ENCODE results near the gene SEZ6L2.
"Not testable (repeated sequence)": the region's sequence is repeated elsewhere in the genome, so short reads cannot be mapped to it uniquely, and the experiment has no call there.

The SEZ6L2 gene

GRCh38 chr16:29898135-29898803, 1.1 kb downstream of the SEZ6L2 start:
- H3K9me3 ChIP-seq (ENCODE audit: control insufficient read depth in 1 of 2, low read length in 2 of 2): no peaks in the 10 kb centered on the region
- peaks cover 13% of the 10 kb centered on the region for H3K27me3 ChIP-seq (ENCODE audit: low read depth, low read length)
- H3K27ac ChIP-seq (ENCODE audit: low read length): no peak overlapping the region
- H3K4me1 ChIP-seq (ENCODE audit: control insufficient read depth in 1 of 2, insufficient read depth in 2 of 2, low read length in 2 of 2): peaks cover 0 to 17% of the 10 kb centered on the region in 2 donors
- H3K4me3 ChIP-seq (ENCODE audit: low read depth in 1 of 2, low read length in 2 of 2): no peak overlapping the region
- no peaks in the 10 kb centered on the region for H3K36me3 ChIP-seq (ENCODE audit: control insufficient read depth in 1 of 2, insufficient read depth in 2 of 2, low read length in 2 of 2)

GRCh38 chr16:29897333-29897732, 2.0 kb downstream of the SEZ6L2 start:
- H3K27me3 ChIP-seq (ENCODE audit: low read depth, low read length): peaks cover 13% of the 10 kb centered on the region
- H3K4me3 ChIP-seq (ENCODE audit: low read depth in 1 of 2, low read length in 2 of 2): no peak overlapping the region
- H3K27ac ChIP-seq (ENCODE audit: low read length): no peak overlapping the region
- H3K4me1 ChIP-seq (ENCODE audit: control insufficient read depth in 1 of 2, insufficient read depth in 2 of 2, low read length in 2 of 2): peaks cover 0 to 17% of the 10 kb centered on the region in 2 donors
- no peaks in the 10 kb centered on the region for H3K36me3 ChIP-seq (ENCODE audit: control insufficient read depth in 1 of 2, insufficient read depth in 2 of 2, low read length in 2 of 2)
- H3K9me3 ChIP-seq (ENCODE audit: control insufficient read depth in 1 of 2, low read length in 2 of 2): no peaks in the 10 kb centered on the region

GRCh38 chr16:29896841-29897240, 2.5 kb downstream of the SEZ6L2 start:
- Histone ChIP-seq H3K36me3 (ENCODE audit: control insufficient read depth in 1 of 2, insufficient read depth in 2 of 2, low read length in 2 of 2) (no peaks in the 10 kb centered on the region), H3K9me3 (ENCODE audit: control insufficient read depth in 1 of 2, low read length in 2 of 2) (no peaks in the 10 kb centered on the region), H3K4me3 (ENCODE audit: low read depth in 1 of 2, low read length in 2 of 2) (no peak overlapping the region), H3K27me3 (ENCODE audit: low read depth, low read length) (peaks cover 13% of the 10 kb centered on the region), H3K4me1 (ENCODE audit: control insufficient read depth in 1 of 2, insufficient read depth in 2 of 2, low read length in 2 of 2) (peaks cover 0 to 17% of the 10 kb centered on the region in 2 donors), H3K27ac (ENCODE audit: low read length) (no peak overlapping the region)

- H3K4me3 ChIP-seq (ENCODE audit: low read depth in 1 of 2, low read length in 2 of 2): no peak overlapping the region
- peaks cover 13% of the 10 kb centered on the region for H3K27me3 ChIP-seq (ENCODE audit: low read depth, low read length)
- no peaks in the 10 kb centered on the region for H3K36me3 ChIP-seq (ENCODE audit: control insufficient read depth in 1 of 2, insufficient read depth in 2 of 2, low read length in 2 of 2)
- H3K4me1 ChIP-seq (ENCODE audit: control insufficient read depth in 1 of 2, insufficient read depth in 2 of 2, low read length in 2 of 2): peaks cover 0 to 8% of the 10 kb centered on the region in 2 donors
- no peak overlapping the region for H3K27ac ChIP-seq (ENCODE audit: low read length)
- H3K9me3 ChIP-seq (ENCODE audit: control insufficient read depth in 1 of 2, low read length in 2 of 2): no peaks in the 10 kb centered on the region
Measured at GRCh38 chr16:29894352-29894751, 5.0 kb downstream of the SEZ6L2 start.

GRCh38 chr16:29893553-29893952, 5.8 kb downstream of the SEZ6L2 start:
- H3K27me3 ChIP-seq (ENCODE audit: low read depth, low read length): peaks cover 11% of the 10 kb centered on the region
- no peaks in the 10 kb centered on the region for H3K4me1 ChIP-seq (ENCODE audit: control insufficient read depth in 1 of 2, insufficient read depth in 2 of 2, low read length in 2 of 2)
- no peak overlapping the region for H3K27ac ChIP-seq (ENCODE audit: low read length)
- no peak overlapping the region for H3K4me3 ChIP-seq (ENCODE audit: low read depth in 1 of 2, low read length in 2 of 2)
- H3K36me3 ChIP-seq (ENCODE audit: control insufficient read depth in 1 of 2, insufficient read depth in 2 of 2, low read length in 2 of 2): no peaks in the 10 kb centered on the region
- no peaks in the 10 kb centered on the region for H3K9me3 ChIP-seq (ENCODE audit: control insufficient read depth in 1 of 2, low read length in 2 of 2)

GRCh38 chr16:29892458-29892813, 6.9 kb downstream of the SEZ6L2 start:
- Histone ChIP-seq H3K27me3 (ENCODE audit: low read depth, low read length) (peaks cover under 1% of the 10 kb centered on the region), H3K36me3 (ENCODE audit: control insufficient read depth in 1 of 2, insufficient read depth in 2 of 2, low read length in 2 of 2) (no peaks in the 10 kb centered on the region), H3K9me3 (ENCODE audit: control insufficient read depth in 1 of 2, low read length in 2 of 2) (no peaks in the 10 kb centered on the region), H3K4me1 (ENCODE audit: control insufficient read depth in 1 of 2, insufficient read depth in 2 of 2, low read length in 2 of 2) (no peaks in the 10 kb centered on the region), H3K27ac (ENCODE audit: low read length) (no peak overlapping the region), H3K4me3 (ENCODE audit: low read depth in 1 of 2, low read length in 2 of 2) (no peak overlapping the region)

- Histone ChIP-seq H3K4me1 (ENCODE audit: control insufficient read depth in 1 of 2, insufficient read depth in 2 of 2, low read length in 2 of 2) (no peaks in the 10 kb centered on the region), H3K36me3 (ENCODE audit: control insufficient read depth in 1 of 2, insufficient read depth in 2 of 2, low read length in 2 of 2) (no peaks in the 10 kb centered on the region), H3K27me3 (ENCODE audit: low read depth, low read length) (no peaks in the 10 kb centered on the region), H3K4me3 (ENCODE audit: low read depth in 1 of 2, low read length in 2 of 2) (no peak overlapping the region), H3K27ac (ENCODE audit: low read length) (no peak overlapping the region), H3K9me3 (ENCODE audit: control insufficient read depth in 1 of 2, low read length in 2 of 2) (no peaks in the 10 kb centered on the region)
Measured at GRCh38 chr16:29891525-29892457, 7.6 kb downstream of the SEZ6L2 start.

GRCh38 chr16:29889372-29889771, 10.0 kb downstream of the SEZ6L2 start:
- not testable (repeated sequence) for H3K36me3 ChIP-seq (ENCODE audit: control insufficient read depth in 1 of 2, insufficient read depth in 2 of 2, low read length in 2 of 2); H3K27me3 ChIP-seq (ENCODE audit: low read depth, low read length); H3K9me3 ChIP-seq (ENCODE audit: control insufficient read depth in 1 of 2, low read length in 2 of 2); H3K4me3 ChIP-seq (ENCODE audit: low read depth in 1 of 2, low read length in 2 of 2); H3K27ac ChIP-seq (ENCODE audit: low read length); H3K4me1 ChIP-seq (ENCODE audit: control insufficient read depth in 1 of 2, insufficient read depth in 2 of 2, low read length in 2 of 2)

- no peak overlapping the region for H3K27ac ChIP-seq (ENCODE audit: low read length)
- no peaks in the 10 kb centered on the region for H3K9me3 ChIP-seq (ENCODE audit: control insufficient read depth in 1 of 2, low read length in 2 of 2)
- no peaks in the 10 kb centered on the region for H3K36me3 ChIP-seq (ENCODE audit: control insufficient read depth in 1 of 2, insufficient read depth in 2 of 2, low read length in 2 of 2)
- H3K4me1 ChIP-seq (ENCODE audit: control insufficient read depth in 1 of 2, insufficient read depth in 2 of 2, low read length in 2 of 2): no peaks in the 10 kb centered on the region
- no peaks in the 10 kb centered on the region for H3K27me3 ChIP-seq (ENCODE audit: low read depth, low read length)
- H3K4me3 ChIP-seq (ENCODE audit: low read depth in 1 of 2, low read length in 2 of 2): no peak overlapping the region
Measured at GRCh38 chr16:29883987-29884386, 15.4 kb downstream of the SEZ6L2 start.

GRCh38 chr16:29881050-29881449, 18.3 kb downstream of the SEZ6L2 start:
- Histone ChIP-seq H3K27ac (ENCODE audit: low read length) (no peak overlapping the region), H3K4me1 (ENCODE audit: control insufficient read depth in 1 of 2, insufficient read depth in 2 of 2, low read length in 2 of 2) (peaks cover 0 to 5% of the 10 kb centered on the region in 2 donors), H3K4me3 (ENCODE audit: low read depth in 1 of 2, low read length in 2 of 2) (no peak overlapping the region), H3K27me3 (ENCODE audit: low read depth, low read length) (peaks cover 19% of the 10 kb centered on the region), H3K9me3 (ENCODE audit: control insufficient read depth in 1 of 2, low read length in 2 of 2) (peaks cover 0 to 3% of the 10 kb centered on the region in 2 donors), H3K36me3 (ENCODE audit: control insufficient read depth in 1 of 2, insufficient read depth in 2 of 2, low read length in 2 of 2) (no peaks in the 10 kb centered on the region)

GRCh38 chr16:29878172-29878571, 21.2 kb downstream of the SEZ6L2 start:
- peaks cover 25% of the 10 kb centered on the region for H3K27me3 ChIP-seq (ENCODE audit: low read depth, low read length)

More at GRCh38 chr16:29878172-29878571, 21.2 kb downstream of the SEZ6L2 start:
- no peak overlapping the region for H3K27ac ChIP-seq (ENCODE audit: low read length)
- H3K36me3 ChIP-seq (ENCODE audit: control insufficient read depth in 1 of 2, insufficient read depth in 2 of 2, low read length in 2 of 2): no peaks in the 10 kb centered on the region
- H3K4me1 ChIP-seq (ENCODE audit: control insufficient read depth in 1 of 2, insufficient read depth in 2 of 2, low read length in 2 of 2): peaks cover 0 to 5% of the 10 kb centered on the region in 2 donors
- H3K9me3 ChIP-seq (ENCODE audit: control insufficient read depth in 1 of 2, low read length in 2 of 2): peaks cover 0 to 3% of the 10 kb centered on the region in 2 donors
- no peak overlapping the region for H3K4me3 ChIP-seq (ENCODE audit: low read depth in 1 of 2, low read length in 2 of 2)
